Rectal smooth muscle tissue (tissue), 1 donor: ENCODE measurements around the gene FN1.
A peak's percentile ranks its signal among the peaks of the same experiment; 100 is the strongest.

Experiments used
- H3K27ac ChIP-seq: one replicate; pipeline ENCODE4 v1.7.0; 2013; ENCODE audit warnings: low read depth, low read length, inconsistent platforms
- H3K27me3 ChIP-seq: one replicate; pipeline ENCODE4 v1.7.0; 2013; ENCODE audit warnings: low read length; ENCODE audit not compliant: control insufficient read depth, insufficient read depth
- H3K36me3 ChIP-seq: one replicate; pipeline ENCODE4 v1.7.0; 2013; ENCODE audit warnings: low read length; ENCODE audit not compliant: control insufficient read depth, insufficient read depth
- H3K4me1 ChIP-seq: one replicate; pipeline ENCODE4 v1.7.0; 2013; ENCODE audit warnings: low read length; ENCODE audit not compliant: control insufficient read depth, insufficient read depth
- H3K4me3 ChIP-seq: one replicate; pipeline ENCODE4 v1.7.0; 2013; ENCODE audit warnings: low read length
- H3K9ac ChIP-seq: one replicate; pipeline ENCODE4 v1.7.0; 2013; ENCODE audit warnings: low read length

Gene FN1

GRCh38 chr2:215435870-215436704 is at the start of gene FN1:
Gene FN1, minus strand, starts transcription at chr2:215436068. Its CDS starts 266 bp downstream, at chr2:215435802.
- Histone ChIP-seq H3K9ac (peak within 1 kb of the TSS; percentile 61), H3K4me1 (peaks cover 17% of the 10 kb centered on the region), H3K27ac (peak within 1 kb of the TSS; percentile 98), H3K27me3 (no peaks in the 10 kb centered on the region), H3K4me3 (peak within 1 kb of the TSS; percentile 90), H3K36me3 (peaks cover 5% of the 10 kb centered on the region)

- no peak overlapping the region for H3K4me3 ChIP-seq
- no peaks in the 10 kb centered on the region for H3K27me3 ChIP-seq
- no peak overlapping the region for H3K9ac ChIP-seq
- H3K27ac ChIP-seq, result no peak overlapping the region
- H3K4me1 ChIP-seq, result no peaks in the 10 kb centered on the region
- no peaks in the 10 kb centered on the region for H3K36me3 ChIP-seq
These were observed 49.2 kb upstream of the FN1 start for GRCh38 chr2:215485032-215485431.

- Histone ChIP-seq H3K36me3 (no peaks in the 10 kb centered on the region), H3K4me1 (no peaks in the 10 kb centered on the region), H3K27ac (no peak overlapping the region), H3K9ac (no peak overlapping the region), H3K4me3 (no peak overlapping the region), H3K27me3 (no peaks in the 10 kb centered on the region)
These were observed 48.7 kb upstream of the FN1 start for GRCh38 chr2:215484570-215484969.

GRCh38 chr2:215483431-215483830 is 47.6 kb upstream of the FN1 start:
- H3K27me3 ChIP-seq, result no peaks in the 10 kb centered on the region
- no peak overlapping the region for H3K27ac ChIP-seq
- H3K9ac ChIP-seq, result no peak overlapping the region
- no peaks in the 10 kb centered on the region for H3K4me1 ChIP-seq
- H3K4me3 ChIP-seq, result no peak overlapping the region
- no peaks in the 10 kb centered on the region for H3K36me3 ChIP-seq

GRCh38 chr2:215479536-215480240 is 43.8 kb upstream of the FN1 start:
- no peak overlapping the region for H3K27ac ChIP-seq
- no peaks in the 10 kb centered on the region for H3K4me1 ChIP-seq
- H3K4me3 ChIP-seq, result no peak overlapping the region
- no peak overlapping the region for H3K9ac ChIP-seq
- no peaks in the 10 kb centered on the region for H3K27me3 ChIP-seq
- no peaks in the 10 kb centered on the region for H3K36me3 ChIP-seq

GRCh38 chr2:215479121-215479520 is 43.3 kb upstream of the FN1 start:
- no peaks in the 10 kb centered on the region for H3K4me1 ChIP-seq
- H3K36me3 ChIP-seq, result no peaks in the 10 kb centered on the region
- no peak overlapping the region for H3K4me3 ChIP-seq
- H3K27me3 ChIP-seq, result no peaks in the 10 kb centered on the region
- no peak overlapping the region for H3K9ac ChIP-seq
- no peak overlapping the region for H3K27ac ChIP-seq

- H3K4me1 ChIP-seq, result no peaks in the 10 kb centered on the region
- no peak overlapping the region for H3K9ac ChIP-seq
- H3K4me3 ChIP-seq, result no peak overlapping the region
- H3K27me3 ChIP-seq, result no peaks in the 10 kb centered on the region
- no peak overlapping the region for H3K27ac ChIP-seq
- H3K36me3 ChIP-seq, result no peaks in the 10 kb centered on the region
These were observed 40.6 kb upstream of the FN1 start for GRCh38 chr2:215476424-215476823.

- Histone ChIP-seq H3K36me3 (no peaks in the 10 kb centered on the region), H3K9ac (no peak overlapping the region), H3K4me1 (no peaks in the 10 kb centered on the region), H3K27ac (no peak overlapping the region), H3K4me3 (no peak overlapping the region), H3K27me3 (no peaks in the 10 kb centered on the region)
These were observed 30.4 kb upstream of the FN1 start for GRCh38 chr2:215466097-215466909.

GRCh38 chr2:215465256-215465655 is 29.4 kb upstream of the FN1 start:
- Histone ChIP-seq H3K4me1 (peaks cover 4% of the 10 kb centered on the region), H3K27ac (no peak overlapping the region), H3K4me3 (no peak overlapping the region), H3K36me3 (no peaks in the 10 kb centered on the region), H3K9ac (no peak overlapping the region), H3K27me3 (no peaks in the 10 kb centered on the region)

- Histone ChIP-seq H3K27me3 (no peaks in the 10 kb centered on the region), H3K36me3 (no peaks in the 10 kb centered on the region), H3K9ac (no peak overlapping the region), H3K27ac (no peak overlapping the region), H3K4me1 (peaks cover 4% of the 10 kb centered on the region), H3K4me3 (no peak overlapping the region)
These were observed 26.1 kb upstream of the FN1 start for GRCh38 chr2:215461836-215462532.

GRCh38 chr2:215460682-215461382 is 25.0 kb upstream of the FN1 start:
- Histone ChIP-seq H3K4me3 (no peak overlapping the region), H3K27ac (peak overlapping the region; percentile 14)

More at GRCh38 chr2:215460682-215461382, 25.0 kb upstream of the FN1 start:
- Histone ChIP-seq H3K9ac (no peak overlapping the region), H3K27me3 (no peaks in the 10 kb centered on the region), H3K4me1 (peaks cover 4% of the 10 kb centered on the region), H3K36me3 (no peaks in the 10 kb centered on the region)
